Ureter (tissue), 1 donor: ENCODE data around the gene RIPOR2. TPM values are rescaled to one million over a fixed set of nuclear protein-coding genes. Genes with fewer than 3 reads are reported as not detected.

ENCODE experiments used
- DNase-seq: peaks from one replicate; pipeline ENCODE4 v3.0.0-alpha.2; 2020; ENCODE audit warnings: low spot score
- total RNA-seq: library from RNA; stranded (reverse); gene quantifications from one replicate; pipeline ENCODE4 v1.2.4, GENCODE V29; 2023
- donor health status: DM: yes; HTN: yes; CAD: no.

RIPOR2 gene
- total RNA-seq, 1 donor from 2014 or later, result 12.1 TPM

GRCh38 chr6:24847402-24847801 is 88.4 kb downstream of the RIPOR2 start:
- DNase-seq, result no peak

GRCh38 chr6:24845578-24845977 is 90.2 kb downstream of the RIPOR2 start:
- DNase-seq, result no peak

GRCh38 chr6:24844903-24845302 is 90.9 kb downstream of the RIPOR2 start:
- no peak for DNase-seq

GRCh38 chr6:24844061-24844460 is 91.7 kb downstream of the RIPOR2 start:
- no peak for DNase-seq

- no peak for DNase-seq
These were observed 95.6 kb downstream of the RIPOR2 start for GRCh38 chr6:24840187-24840586.

GRCh38 chr6:24838994-24839393 is 96.8 kb downstream of the RIPOR2 start:
- DNase-seq, result no peak

GRCh38 chr6:24838081-24838480 is 97.7 kb downstream of the RIPOR2 start:
- DNase-seq, result no peak

GRCh38 chr6:24836109-24836508 is 99.7 kb downstream of the RIPOR2 start:
- no peak for DNase-seq

- DNase-seq, result no peak
These were observed 101.9 kb downstream of the RIPOR2 start for GRCh38 chr6:24833711-24834386.

GRCh38 chr6:24832794-24833193 is 103.0 kb downstream of the RIPOR2 start:
- DNase-seq, result no peak

- no peak for DNase-seq
These were observed 103.7 kb downstream of the RIPOR2 start for GRCh38 chr6:24831771-24832716.

- DNase-seq, result no peak
These were observed 106.1 kb downstream of the RIPOR2 start for GRCh38 chr6:24829657-24830056.

- peak; percentile 51 for DNase-seq
These were observed 107.8 kb downstream of the RIPOR2 start for GRCh38 chr6:24827970-24828369.

GRCh38 chr6:24827162-24827561 is 108.6 kb downstream of the RIPOR2 start:
- peak; percentile 57 for DNase-seq

- no peak for DNase-seq
These were observed 110.6 kb downstream of the RIPOR2 start for GRCh38 chr6:24825130-24825630.

- no peak for DNase-seq
These were observed 111.4 kb downstream of the RIPOR2 start for GRCh38 chr6:24824142-24824938.

GRCh38 chr6:24823185-24823584 is 112.6 kb downstream of the RIPOR2 start:
- DNase-seq, result no peak

- DNase-seq, result peak; percentile 52
These were observed 113.1 kb downstream of the RIPOR2 start for GRCh38 chr6:24822696-24823095.

- no peak for DNase-seq
These were observed 113.8 kb downstream of the RIPOR2 start for GRCh38 chr6:24821860-24822444.

- DNase-seq, result no peak
These were observed 117.4 kb downstream of the RIPOR2 start for GRCh38 chr6:24818346-24818745.

- DNase-seq, result no peak
These were observed 126.0 kb downstream of the RIPOR2 start for GRCh38 chr6:24809728-24810127.

GRCh38 chr6:24807584-24807983 is 128.2 kb downstream of the RIPOR2 start:
- no peak for DNase-seq
